ENCODE results near the gene ZFYVE28.

The ZFYVE28 gene

DNA sequence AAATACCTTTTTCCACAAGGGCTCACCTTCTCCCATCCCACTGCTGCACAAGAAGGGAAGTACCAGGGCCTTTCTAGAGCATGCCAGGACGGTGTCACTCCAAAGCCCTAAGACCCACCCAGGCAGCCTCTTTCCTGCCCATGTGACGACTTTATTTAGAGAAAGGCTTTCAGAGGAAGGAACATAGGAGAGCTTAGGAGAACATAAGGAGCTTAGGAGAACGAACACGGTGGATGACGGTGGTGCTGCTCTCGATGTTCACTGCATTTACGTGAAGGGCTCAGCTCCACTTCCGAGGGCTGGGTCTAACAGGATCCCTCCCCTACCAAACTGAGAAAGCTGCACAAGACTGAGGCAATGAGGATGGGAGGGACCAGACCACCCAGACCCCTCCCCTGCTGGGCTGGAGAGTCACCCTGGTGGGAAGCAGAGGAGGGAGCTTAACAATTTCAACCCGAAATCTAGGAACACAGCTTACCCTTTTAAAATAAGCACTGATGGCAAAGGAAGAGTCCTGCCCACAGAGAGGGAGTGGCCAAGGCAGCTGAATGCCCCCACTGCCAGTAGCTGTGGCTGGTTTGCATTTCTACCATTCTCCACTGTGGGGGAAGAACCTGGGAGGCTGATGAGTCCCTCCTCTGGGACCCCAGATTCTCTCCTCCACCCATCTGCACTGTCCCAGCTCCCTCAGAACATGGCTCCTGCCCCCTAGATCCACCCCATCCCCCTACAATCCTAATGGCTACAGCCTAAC, 29.8 kb downstream of the ZFYVE28 start:
- DNase-seq, result peak in 1 of 2 donors; percentile 27

DNA sequence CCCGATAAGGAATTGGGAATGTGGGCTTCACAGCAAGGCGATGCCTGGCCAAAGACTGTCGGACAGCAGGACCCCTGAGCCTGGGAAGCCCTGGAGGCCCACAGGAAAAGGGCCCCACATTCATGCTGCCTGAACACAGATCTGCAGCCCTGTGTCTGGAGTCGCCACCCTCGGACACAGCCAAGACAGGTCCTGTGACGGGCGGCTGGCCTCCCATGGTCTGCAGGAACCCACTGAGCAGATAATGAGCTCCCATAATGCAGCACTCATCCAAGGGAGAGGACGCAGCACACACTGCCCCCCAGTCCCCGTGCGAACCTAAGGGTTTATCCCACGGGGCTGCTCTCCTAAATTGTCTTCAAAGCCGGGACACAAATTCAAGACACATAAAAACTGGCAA, 30.6 kb downstream of the ZFYVE28 start:
- DNase-seq, result no peak

DNA sequence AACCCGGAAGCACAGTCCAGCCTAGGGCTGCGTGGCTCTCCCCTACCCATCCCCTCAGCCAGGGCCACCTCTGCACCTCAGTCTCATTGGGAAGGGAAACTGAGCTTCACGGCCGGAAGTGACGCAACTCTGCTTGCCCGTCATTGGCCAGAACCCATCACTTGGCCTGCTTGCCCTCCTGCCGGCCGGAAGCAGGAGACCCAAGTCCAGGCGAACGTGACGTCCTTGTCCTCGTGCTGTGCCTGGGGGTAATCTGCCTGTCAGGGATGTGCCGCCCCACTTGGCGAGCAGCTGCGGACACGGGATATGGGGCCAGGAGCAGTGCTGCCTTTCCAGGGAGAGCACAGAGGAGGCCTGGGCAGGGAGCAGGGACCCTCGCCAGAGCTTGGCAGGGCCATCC, 31.2 kb downstream of the ZFYVE28 start:
- no peak for DNase-seq

DNA sequence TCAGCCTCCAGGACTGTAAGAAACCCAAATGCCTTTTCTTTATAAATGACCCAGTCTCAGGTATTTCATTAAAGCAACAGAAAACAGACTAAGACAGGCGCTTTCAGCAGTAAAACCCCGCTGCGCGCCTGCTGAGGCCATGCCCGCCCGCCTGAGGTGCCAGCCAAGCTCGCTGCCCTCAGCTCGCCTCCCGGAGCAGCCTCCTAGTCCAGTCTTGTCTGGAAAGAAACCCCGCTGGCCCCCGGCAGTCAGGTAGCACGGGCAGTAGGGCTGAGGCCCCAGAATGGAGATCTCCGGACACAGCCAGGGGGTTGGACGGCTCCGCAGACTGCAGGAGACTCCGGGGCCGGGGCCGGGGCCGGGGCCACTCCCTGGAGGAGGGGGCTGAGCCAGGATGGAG, 31.7 kb downstream of the ZFYVE28 start:
- no peak for DNase-seq

DNA sequence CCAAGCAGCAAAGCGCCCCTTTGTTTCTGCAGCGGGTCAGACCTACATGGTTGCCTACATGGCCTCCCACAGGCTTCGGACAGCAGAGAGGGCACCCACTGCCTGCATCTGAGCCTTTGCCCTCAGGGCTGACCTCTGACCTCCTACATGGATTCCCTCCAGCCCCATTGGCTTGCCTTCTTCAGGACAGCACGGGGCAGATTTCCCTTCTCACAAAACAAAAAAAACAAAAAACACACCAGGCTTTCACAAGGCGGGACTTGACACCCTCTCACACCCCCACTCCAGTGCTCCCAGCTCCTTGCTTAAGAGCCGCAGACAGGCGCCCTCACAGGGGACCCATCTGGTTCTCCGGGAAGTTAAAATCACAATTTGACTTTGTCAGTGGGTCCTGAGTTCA, 32.9 kb downstream of the ZFYVE28 start:
- DNase-seq, result peak; percentile 7 to 69

DNA sequence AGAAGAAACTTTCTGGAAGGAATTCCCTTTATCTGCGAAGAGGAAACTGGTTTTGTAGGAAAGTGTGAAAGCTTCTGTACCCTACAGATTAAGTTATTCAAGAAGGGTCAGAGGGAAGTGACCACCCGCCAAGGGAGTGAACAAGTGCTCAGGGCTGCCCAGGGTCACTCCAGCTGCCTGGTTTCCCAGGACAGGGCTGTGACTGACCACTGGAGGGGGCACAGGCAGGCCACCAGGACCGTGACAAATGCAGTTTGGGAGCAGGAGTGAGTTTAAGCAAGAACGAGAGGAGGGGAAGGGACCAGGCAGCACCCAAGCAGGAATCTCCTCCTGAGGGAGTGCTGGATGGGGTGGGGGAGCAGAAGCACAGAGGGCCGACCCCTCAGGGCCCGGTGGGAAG, 34.2 kb downstream of the ZFYVE28 start:
- DNase-seq, result no peak

DNA sequence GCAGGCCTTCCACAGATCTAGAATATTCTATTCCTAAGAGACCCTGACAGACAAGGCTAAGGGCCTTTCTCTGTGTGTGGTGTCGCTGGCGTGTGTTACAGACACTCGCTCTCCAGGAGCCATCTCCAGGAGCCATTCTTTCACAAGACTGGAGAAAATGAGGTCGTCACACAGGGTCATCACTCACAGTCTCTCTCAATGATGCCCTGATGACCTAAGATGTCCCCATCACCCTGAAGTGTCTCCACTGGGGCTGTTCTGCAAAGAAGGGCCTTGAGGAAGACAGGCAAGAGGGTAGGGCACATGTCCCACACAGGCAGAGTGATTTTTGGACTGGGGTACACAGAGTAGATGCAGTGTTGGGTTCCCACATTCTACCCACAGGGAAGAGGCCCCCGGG, 34.7 kb downstream of the ZFYVE28 start:
- peak in 1 of 2 donors; percentile 53 for DNase-seq

DNA sequence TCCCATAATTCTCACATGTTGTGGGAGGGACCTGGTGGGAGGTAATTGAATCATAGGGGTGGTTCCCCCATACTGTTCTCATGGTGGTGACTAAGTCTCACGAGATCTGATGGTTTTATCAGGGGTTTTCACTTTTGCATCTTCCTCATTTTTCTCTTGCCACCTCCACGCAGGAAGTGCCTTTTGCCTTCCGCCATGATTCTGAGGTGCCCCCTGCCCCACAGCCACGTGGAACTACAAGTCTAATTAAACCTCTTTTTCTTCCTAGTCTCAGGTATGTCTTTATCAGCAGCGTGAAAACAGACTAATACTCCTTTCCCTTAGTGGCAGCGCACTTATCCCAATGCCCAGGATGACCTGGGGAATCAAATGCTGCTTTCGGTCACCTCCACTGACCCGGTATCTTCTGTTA, 35.2 kb downstream of the ZFYVE28 start:
- peak; percentile 82 to 90 for DNase-seq

DNA sequence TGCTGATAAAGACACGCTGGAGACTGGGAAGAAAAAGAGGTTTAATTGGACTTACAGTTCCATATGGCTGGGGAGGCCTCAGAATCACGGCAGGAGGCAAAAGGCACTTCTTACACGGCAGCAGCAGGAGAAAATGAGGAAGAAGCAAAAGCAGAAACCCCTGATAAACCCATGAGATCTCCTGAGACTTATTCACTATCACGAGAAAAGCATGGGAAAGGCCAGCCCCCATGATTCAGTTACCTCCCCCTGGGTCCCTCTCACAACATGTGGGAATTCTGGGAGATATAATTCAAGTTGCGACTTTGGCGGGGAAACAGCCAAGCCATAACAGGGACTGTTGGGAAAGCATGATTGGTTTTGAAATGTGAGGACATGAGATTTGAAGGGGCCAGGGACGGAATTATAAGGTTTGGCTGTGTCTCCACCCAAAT, 35.7 kb downstream of the ZFYVE28 start:
- peak; percentile 64 to 86 for DNase-seq

DNA sequence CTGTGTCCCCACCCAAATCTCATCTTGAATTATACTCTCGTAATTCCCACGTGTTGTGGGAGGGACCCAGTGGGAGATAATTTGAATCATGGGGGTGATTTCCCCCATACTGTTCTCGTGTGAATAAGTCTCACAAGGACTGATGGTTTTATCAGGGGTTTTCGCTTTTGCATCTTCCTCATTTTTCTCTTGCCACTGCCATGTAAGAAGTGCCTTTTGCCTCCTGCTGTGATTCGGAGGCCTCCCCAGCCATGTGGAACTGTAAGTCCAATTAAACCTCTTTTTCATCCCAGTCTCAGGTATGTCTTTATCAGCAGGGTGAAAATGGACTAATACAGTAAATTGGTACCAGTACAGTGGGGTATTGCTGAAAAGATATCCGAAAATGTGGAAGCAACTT, 37.9 kb downstream of the ZFYVE28 start:
- DNase-seq, result peak; percentile 23 to 69

DNA sequence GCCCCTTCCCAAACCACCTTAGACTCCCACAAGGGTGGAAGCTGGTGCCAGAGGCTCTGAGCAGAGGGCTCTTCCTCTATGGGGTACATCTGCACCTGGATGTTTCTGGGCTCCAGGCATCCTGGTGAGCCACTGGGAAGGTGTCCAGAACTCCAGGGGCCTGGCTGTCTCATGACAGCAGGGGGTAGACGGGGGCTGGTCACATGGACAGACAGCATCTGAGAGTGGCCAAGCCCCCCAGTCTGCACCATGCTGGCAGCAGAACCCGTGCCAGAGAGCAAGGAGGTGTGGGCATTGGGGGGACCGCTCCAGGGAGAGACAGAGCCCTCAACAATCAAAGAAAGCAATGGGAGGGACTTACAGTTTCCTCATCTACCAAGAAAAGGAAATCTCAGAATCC, 39.5 kb downstream of the ZFYVE28 start:
- no peak for DNase-seq

DNA sequence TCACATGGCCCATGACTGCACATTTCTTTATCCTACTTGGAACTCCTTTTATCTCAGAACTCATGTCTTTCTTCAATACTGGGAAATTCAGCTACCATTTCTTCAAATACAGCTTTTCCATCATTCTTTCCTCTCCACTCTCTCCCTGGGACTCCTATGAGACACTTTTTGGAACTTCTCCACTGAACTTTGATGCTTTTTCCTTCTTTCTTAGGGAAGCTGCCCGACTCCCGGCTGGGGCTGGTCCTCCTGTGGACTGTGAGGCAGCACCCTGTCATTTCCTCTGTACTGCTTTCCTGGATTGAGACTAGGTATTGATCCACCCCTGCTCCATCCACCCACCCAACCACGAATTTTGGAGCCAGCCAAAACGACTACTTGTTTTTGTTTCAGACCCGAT, 40.0 kb downstream of the ZFYVE28 start:
- DNase-seq, result no peak

DNA sequence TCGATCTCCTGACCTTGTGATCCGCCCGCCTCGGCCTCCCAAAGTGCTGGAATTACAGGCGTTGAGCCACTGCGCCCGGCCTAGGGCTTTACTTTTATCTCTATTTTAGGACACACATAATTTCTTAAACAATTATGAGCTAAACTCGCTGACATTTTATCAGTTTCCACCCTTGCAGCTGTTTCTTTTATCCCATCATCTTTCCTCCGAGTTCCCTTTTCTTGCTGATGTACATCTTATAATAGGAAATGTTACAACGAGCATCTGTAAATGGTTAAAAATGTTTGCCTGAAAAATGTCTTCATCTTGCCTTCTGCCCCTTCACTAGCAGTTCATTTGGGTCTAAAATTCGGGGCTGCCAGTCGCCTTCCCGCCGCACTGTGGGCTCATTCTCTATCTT, 41.2 kb downstream of the ZFYVE28 start:
- no peak for DNase-seq

DNA sequence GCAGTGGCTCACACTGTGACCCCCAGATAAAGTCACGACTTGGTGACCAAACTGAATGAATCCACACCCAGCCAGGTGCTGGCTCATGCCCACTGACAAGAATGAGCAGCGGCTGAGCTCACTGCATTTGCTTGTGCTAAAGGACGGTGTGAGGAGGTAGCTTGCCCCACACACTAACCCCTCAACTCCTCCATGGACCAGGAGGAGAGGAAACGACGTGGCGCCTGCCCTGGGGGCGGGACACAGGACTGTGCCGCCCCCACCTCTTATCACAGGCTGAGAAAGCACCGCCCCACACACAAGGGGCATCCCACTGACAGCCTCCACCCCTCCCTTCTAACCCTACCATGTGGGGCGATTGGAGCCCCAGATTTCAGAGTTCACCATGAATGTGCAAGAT, 43.0 kb downstream of the ZFYVE28 start:
- no peak for DNase-seq

DNA sequence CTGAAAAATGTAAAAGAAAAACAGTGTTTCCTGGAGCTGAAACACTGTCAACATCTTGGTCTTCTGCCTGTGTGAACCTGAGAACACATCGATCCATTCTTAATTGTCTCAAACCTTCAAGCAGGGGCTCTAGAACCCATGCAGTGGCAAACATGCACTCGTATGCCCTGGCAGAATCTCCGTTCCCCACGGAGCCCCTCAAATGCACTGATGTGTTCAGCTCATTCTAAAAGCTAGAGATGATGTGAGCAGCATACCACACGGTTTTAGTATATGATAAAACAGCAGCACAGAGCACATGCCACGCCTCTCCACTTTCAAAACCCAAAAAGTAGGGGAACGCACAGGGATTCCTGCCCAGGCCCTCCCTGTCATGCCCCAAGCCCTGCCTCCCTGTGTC, 44.9 kb downstream of the ZFYVE28 start:
- DNase-seq, result no peak

DNA sequence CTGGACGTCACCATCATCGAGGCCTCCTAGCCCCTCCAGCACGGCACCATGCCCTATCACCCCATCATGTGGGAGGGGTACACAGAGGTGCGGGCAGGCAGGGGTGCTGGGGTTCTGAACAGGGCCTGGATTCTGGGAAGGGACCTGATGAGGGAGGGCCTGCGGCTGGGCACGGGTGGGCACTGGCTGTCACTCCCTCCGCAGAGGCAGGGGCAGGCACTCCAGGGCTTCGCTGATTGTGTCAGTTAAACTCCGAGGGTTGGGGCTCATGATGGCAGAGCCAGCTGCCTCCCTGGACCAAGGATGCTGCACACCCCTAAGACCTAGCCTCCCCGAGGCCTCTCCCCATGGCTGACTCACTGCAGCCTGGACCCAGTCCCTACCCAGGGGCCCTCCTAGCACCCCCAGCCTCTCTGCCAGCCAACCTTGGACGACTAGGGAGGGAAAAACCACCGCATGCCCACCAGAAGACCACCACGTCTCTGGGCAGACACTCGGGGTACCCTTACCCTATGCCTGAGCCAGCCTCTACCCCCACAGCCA, 45.9 kb downstream of the ZFYVE28 start:
- no peak for DNase-seq

DNA sequence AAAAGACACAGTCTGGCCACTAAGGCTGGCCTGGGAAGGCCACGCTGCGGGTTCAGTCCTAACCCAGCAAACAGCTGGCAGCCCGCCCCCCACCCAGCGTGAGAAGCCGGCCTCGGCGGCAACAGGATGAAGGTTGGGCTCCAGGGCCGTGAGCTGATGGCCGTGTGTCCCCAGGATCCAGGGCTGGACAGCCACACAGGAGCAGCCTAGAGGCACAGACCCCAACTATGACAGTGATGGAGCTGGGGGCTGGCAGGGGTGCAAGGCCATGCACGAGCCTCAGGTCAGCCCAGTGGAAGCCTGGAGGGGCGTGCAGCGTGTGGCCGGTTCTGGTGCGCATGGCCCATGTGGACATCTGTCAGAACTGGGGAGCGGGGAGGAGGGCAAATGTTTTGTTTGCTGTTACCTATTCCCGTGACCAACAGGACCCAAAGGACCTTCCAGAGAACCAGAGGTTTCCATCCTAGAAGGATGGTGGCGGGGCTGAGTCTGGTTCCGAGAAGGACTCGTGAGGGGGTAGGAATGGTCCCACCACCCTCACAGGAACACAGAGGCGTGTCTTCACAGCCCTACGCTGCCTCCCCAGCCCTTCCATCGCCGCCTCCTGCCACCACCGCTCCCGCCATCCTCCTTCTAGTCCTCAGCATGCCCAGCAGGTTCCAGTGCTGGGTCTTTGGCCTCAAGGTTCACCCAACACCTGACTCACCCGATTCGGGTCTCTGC, 46.5 kb downstream of the ZFYVE28 start:
- DNase-seq, result no peak

DNA sequence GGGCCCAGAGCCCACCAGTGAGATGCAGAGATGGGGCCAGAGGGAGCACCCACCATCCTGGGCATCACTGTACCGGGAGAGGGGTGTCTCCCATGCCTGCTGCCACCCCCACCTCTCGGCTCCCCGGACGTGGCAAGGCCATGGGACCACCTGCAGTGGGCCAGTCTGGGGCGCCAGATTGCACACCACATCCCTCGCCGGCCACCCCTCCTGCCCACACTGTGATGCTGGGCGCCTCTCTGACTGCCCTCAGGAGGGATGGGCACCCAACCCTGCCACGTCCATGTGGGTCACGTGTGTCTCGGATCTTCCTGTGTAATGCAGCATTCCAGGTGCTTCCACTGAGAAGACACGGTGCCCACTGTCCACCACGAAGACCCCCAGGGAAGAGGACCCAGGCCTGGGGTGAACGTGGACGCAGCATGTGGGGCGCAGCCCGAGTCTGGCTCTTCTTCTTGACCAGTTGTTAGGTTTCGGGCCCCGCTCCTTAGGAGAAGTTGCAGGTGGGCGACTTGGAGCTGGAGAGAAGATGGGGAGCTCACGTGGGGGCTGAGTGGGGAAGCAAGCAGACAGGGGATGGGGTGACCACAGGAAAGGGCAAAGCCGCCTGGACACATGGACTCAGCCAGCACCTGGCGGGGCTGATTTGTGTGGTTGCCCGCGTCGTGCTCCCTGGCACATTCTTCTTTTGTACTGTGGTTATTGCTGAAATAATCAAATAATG, 47.7 kb downstream of the ZFYVE28 start:
- no peak for DNase-seq

DNA sequence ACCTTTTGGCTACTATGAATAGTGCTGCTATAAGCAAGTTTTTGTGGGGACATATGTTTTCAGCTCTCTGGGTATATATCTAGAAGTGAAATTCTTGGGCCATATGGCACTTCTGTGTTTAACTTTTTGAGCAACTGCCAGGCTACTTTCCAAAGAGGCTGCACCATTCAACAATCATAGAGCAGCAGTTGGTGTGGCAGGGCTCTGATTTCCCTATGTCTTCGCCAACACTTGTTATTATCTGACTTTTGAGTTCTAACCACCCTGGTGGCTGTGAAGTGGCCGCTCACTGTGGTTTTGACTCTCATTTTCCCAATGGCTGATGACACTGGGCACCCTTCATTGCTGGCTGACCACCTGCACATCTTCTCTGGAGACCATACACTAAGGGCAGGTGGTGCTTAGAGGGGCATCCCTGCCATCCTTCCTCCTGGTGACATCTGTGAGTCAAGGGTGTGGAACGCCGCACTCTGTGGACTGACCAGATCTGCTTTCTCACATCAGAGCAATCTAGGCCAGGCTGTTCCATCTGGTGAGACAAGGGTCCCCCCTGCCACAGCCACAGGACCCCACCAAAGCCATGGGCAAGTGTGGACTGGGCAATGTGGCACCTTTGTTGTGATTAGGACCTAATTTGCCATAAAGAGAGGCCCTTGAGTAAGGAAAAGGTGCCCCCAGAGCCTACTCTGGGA, 49.6 kb downstream of the ZFYVE28 start:
- no peak for DNase-seq

DNA sequence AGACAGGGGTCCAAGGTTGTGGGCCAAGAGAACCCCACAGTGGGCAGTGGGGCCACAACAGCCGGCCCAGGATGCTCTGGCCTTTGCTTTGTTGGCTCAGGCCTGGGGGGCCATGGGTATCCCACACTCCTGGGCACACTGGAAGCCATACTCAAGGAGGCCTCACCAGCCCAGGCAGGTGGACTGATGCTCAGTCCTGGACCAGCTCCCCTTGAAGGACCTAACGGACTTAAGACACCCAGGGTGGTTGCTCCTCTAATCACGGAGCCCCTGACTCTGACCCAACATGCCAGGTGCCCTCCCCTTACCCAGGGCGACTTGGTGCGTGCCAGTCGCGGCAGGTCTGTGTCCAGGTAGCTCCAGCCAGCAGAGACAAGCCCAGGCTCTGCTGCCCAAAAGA, 50.8 kb downstream of the ZFYVE28 start:
- no peak for DNase-seq

DNA sequence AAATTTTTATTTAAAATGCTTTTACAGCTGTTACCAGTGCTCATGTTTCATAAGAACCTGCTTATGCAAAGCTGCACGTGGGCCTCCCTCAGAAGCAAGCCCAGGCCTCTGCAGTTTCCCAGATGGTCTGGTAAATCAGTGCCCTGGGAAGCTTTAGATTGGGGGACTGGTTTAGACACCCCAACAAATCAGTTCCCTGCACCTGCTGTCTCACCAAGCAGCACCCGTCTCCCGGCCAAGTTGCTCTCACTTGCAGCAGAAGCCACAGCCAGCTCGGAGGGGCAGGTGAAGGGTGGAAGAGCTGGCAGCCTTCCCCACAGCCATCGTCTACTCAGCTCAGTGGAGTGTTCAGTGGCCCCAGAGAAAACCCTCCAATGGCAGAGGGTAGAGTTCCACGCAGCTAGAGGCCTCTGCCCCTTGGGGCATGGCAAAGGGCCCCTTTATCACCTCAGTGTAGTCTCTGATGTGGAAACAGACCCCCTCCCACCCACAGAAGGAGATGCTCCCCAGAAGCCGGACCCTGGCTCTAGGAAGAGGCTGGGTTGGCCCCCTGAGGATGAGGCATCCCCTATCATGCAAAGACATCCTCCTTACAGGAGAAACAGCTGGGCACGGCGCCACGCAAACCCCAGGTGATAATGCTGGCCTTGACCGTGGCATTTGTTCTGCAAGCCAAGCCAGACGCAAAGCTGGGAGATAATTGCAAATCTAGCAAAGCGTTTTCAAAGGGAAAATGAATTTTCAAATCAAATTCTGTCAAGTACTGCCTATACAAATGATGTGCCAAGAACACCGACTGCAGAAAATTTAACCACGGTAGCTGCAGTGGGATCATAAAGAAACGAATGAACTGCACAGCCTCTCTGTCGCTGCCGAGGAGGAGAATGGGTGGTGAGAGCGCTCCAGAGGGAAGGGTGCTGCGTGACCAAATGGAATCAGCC, 51.9 kb downstream of the ZFYVE28 start:
- no peak for DNase-seq

DNA sequence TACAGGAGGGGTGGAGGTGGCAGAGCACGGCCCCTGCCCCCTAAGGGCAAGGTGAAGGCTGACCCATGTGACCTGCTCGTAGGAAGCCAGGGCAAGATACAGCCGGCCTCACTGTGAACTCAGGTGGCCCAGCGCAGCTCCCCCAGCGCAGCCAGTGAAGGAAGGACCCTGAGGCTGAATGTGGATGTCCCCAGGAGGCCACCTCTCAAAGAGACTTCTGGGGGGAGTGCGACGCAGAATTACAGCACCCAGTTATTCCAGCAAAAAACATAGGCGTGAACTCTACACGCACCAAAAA, 52.6 kb downstream of the ZFYVE28 start:
- no peak for DNase-seq
